ENCODE measurements around the gene RUFY2.
"Not testable (repeated sequence)": the region's sequence is repeated elsewhere in the genome, so short reads cannot be mapped to it uniquely, and the experiment has no call there.

RUFY2 gene, protein sequence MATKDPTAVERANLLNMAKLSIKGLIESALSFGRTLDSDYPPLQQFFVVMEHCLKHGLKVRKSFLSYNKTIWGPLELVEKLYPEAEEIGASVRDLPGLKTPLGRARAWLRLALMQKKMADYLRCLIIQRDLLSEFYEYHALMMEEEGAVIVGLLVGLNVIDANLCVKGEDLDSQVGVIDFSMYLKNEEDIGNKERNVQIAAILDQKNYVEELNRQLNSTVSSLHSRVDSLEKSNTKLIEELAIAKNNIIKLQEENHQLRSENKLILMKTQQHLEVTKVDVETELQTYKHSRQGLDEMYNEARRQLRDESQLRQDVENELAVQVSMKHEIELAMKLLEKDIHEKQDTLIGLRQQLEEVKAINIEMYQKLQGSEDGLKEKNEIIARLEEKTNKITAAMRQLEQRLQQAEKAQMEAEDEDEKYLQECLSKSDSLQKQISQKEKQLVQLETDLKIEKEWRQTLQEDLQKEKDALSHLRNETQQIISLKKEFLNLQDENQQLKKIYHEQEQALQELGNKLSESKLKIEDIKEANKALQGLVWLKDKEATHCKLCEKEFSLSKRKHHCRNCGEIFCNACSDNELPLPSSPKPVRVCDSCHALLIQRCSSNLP

DNA sequence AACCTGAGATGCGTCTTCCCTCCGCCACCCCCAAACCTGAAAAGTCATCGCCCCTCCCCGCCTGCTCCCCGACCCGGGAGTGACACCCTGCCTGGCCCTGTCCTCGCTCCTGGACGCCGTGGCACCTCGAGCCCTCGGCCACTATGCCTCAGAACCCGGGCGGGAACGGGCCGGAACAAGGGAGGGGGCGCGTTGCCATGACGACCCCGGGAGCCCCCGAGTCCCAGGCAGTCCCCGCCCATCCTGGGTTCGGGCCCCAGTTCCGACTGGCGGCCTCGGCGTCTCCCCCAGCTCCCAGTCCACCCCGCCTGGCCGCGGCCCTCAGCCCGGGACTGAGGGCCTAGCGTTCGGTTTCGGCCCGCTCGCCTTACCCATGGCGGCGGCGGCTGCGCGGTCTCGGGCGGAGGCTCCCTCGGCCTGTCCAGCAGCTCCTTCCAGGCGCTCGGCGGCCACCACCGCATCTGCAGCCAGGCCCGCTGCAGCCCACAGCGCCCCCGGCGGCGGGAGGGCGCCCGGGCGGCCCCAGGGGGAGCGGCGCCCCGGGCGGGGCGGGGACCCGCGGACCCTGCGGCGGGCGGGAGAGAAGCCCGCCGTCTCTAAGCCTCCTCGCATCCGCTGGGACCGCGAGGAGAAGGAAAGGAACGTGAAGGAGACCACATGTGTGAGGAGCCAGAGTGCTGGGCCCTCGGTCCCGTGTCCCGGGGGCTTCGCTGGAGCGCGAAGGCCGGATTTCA, at the start of gene RUFY2:
Gene RUFY2, minus strand, starts transcription at position 463 of the 734 bp plus-strand sequence. Its CDS starts 88 bp downstream, at position 375.
- DNase-seq (ENCODE audit: low read depth in 2 of 2): peak; percentile 55 to 78

DNA sequence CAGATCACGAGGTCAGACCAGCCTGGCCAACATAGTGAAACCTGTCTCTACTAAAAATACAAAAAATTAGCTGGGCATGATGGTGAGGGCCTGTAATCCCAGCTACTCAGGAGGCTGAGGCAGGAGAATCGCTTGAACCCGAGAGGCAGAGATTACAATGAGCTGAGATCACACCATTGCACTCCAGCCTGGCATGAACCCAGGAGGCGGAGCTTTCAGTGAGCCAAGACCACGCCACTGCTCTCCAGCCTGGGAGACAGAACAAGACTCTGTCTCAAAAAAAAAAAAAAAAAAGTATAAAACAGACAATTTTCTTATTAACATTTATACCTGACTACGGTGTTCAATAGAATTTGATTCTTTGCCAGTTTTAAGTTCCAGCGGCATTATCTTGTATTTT, 42.6 kb upstream of the RUFY2 start:
- DNase-seq (ENCODE audit: low read depth in 2 of 2): not testable (repeated sequence)

DNA sequence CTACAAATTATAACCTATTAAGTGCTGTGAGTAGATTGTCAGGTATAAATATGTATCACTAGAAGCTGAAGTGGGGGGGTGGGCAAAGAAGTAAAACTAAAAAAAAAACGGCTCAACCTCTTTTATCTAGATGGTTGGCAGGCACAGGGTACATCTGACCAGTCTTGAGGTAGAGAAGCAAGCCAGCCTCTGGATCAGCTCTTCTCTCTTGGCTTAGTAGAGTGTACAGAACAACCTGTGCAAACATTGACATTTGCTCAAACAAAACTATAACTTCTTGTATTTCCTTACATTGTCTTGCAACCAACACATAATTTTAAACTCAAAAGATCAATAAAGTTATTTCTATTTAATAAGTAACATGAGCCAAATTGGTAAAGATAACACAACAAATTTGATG, 39.1 kb upstream of the RUFY2 start:
- DNase-seq (ENCODE audit: low read depth in 2 of 2): no peak

DNA sequence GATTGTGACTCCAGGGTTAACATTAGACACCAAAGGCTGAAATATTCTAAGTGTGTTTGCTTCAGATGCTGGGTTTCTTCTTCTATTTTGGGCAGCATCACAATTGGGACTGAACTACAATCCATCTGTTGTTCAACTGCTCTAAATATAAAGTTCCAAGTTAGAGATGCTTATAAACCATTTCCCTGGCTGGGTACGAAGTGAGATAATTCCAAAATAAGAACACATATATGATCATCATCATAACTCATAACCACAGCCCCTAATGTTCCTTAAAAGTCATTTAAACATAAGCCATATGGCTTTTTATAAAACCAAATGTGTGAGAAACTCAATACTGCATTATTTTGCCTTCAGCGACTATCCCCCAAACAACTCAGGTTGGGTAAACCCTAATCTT, 35.9 kb upstream of the RUFY2 start:
- DNase-seq (ENCODE audit: low read depth in 2 of 2): no peak

DNA sequence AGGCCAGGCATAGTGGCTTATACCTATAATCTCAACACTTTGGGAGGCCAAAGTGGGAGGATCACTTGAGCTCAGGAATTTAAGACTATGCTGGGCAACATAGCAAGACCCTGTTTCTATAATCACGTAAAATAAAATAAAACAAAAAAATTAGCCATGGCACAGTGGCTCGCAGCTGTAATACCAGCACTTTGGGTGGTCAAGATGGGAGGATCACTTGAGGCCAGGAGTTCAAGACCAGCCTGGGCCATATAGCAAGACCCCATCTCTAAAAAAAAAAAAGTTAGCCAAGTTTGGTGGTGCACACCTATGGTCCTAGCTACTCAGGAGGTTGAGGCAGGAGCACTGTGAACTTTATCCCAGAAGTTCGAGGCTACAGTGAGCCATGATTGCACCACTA, 33.8 kb upstream of the RUFY2 start:
- DNase-seq (ENCODE audit: low read depth in 2 of 2): no peak

DNA sequence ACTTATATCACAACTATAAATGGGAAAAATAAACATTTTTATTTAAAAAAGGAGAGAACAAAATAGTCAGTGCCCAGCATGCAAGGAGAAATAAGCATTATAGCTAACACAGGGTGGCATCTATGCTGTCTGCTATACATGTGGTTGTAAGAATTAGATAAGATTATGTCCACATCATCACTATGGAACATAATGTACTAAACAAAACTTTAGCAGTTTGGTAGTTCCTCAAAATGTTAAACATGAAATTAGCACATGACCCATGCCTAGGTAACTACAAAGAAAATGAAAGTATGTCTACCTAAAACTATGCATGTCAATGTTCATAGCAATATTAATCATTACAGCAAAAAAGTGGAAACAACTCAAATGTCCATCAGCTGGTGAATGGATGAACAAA, 28.7 kb upstream of the RUFY2 start:
- DNase-seq (ENCODE audit: low read depth in 2 of 2): no peak

DNA sequence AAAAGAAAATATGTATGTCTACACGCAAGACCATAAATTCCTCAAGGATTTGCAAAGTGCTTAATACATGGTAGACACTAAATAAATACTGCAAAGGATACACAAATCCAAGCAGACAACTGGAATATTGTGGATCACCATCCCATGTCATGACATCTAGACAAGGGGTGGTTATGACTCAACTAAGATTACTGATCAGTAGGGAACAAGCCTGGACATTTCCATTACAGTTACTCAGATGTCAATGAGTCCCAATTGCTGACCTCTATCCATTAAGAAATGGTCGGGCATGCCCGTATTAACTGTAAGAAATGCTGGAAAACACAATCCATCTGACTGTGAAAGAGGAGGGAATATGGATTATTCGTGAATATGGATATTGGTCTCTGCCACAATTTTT, 27.6 kb upstream of the RUFY2 start:
- DNase-seq (ENCODE audit: low read depth in 2 of 2): no peak

DNA sequence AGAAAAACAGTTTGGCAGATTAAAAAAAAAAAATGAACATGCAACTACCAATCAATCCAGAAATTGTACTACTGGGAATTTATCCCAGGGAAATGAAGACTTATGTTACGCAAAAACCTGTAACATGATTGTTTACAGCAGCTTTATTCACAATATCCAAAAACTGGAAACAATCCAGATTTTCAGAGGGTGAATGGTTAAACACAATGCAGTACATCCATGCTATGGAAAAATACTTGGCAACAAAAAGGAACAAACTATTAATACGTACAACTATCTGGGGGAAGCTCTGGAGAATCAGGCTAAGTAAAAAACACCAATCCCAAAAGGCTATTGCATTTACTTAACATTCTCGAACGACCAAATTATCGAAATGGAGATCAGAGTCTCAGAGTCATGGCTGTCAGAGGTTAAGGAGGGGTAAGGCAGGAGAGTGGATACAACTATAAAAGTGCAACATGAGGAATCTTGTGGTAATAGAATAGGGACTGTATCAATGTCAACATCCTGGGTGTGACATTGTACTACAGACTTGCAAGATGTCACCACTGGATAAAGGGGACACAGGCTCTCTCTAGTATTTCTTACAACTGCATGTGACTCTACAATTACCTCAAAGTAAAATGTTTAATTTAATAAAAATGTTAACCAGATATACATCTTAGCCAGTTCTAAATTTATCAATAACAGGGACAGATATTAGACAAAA, 21.5 kb upstream of the RUFY2 start:
- no peak for DNase-seq (ENCODE audit: low read depth in 2 of 2)

DNA sequence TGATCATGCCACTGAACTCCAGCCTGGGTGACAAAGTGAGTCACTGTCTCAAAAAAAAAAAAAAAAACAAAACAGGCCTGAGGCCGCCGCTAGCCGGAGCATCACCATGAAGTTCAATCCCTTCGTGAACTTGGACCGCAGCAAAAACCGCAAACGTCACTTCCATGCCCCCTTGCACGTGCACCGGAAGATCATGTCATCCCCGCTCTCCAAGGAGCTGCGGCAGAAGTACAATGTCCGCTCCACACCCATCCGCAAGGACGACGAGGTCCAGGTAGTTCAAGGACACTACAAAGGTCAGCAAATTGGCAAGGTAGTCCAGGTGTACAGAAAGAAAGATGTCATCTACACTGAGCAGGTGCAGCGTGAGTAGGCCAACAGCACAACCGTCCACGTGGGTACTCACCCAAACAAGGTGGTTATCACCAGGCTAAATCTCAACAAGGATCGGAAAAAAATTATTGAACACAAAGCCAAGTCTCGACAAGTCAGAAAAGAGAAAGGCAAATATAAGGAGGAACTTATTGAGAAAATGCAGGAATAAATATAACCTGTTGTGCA, 17.5 kb upstream of the RUFY2 start:
- DNase-seq (ENCODE audit: low read depth in 2 of 2): no peak

DNA sequence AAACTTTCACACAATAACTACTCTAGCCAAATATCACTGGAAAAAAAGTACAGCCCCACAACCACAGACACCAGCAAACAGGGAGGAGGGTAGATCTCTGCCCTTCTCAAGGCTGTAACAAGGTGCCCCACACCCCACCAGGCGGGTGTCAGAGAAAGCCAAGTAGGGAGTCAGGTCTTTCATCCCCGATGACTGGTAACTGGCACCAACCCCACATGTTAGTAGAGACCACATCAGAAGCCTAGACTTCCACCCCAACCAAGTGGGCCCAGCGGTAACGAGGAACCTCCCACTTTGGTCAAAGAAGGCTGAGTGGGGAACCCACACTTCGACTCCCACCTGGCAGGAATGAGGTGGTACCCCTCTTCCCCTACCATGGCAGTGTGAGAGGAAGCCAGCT, 16.4 kb upstream of the RUFY2 start:
- no peak for DNase-seq (ENCODE audit: low read depth in 2 of 2)

DNA sequence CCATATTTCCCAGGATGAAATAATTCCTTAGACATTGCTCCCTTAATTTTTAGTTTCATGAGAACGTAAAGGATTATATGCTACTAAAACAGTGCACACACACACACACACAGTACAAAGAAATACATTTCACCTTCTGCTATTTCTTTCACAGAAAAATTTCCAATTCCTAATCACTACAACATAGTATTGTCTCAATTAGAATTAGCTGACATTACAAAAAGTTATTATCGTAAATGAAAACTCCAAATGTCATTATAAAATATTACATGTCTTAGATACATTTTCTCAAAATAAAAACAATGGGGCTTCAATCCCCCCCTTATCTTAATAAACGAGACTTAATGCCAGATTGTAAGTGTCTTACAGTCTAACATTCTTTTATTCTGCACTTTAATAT, 12.3 kb upstream of the RUFY2 start:
- DNase-seq (ENCODE audit: low read depth in 2 of 2): no peak

DNA sequence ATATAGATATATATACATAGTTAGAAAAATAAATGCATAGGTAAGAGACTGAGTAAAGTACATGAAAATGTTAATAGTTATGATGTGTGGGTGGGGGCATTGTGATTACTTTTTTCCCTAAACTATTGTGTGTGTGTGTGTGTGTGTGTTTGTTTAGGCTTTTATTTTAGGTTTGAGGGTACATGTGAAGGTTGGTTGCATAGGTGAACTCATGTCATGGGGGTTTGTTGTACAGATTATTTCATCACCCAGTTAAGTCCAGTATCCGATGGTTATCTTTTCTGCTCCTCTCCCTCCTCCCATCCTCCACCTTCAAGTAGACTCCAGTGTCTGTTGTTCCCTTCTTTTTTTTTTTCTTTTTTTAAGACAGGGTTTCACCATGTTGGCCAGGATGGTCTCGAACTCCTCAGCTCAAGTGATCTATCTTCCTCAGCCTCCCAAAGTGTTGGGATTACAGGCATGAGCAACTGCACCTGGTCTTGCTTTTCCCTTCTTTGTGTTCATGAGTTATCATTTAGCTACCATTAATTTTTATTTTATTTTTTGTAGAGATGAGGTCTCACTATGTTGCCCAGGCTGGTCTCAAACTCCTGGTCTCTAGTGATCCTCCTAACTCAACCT, 1.9 kb upstream of the RUFY2 start:
- DNase-seq (ENCODE audit: low read depth in 2 of 2): no peak

DNA sequence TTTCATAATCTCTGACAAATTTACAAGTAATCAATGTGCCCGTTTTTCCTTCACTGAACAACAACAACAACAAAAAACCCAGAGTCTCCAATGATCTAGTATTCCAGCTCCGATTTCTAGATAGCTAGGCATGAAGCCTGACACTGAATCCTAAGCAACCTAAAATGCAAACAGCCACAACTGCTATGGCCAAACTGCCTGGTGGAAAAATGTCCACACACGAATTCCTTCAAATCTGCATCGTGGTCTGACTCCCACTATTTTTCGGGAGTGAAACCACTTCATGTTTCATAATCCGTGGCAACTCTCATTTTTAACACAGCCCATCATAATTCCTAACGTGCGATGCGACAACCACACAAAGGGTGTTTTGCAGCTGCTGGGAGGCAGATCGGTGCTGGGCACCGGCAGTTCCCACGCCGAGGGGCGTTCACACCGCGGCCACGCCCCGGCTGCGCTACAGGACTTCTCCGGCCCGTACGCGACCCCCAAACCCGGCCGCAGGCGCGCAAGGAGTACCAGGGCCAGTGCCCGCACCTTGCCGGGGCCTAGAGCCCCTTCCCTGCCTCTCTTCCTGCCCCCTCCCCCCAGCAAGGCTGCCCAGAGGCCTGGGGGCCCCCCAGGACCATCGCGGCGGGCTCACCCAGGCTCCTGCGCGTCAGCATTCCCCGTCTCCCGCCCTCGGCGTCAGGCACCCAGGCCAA, 814 bp downstream of the RUFY2 start:
- peak in 1 of 2 donors; percentile 36 for DNase-seq (ENCODE audit: low read depth in 2 of 2)

DNA sequence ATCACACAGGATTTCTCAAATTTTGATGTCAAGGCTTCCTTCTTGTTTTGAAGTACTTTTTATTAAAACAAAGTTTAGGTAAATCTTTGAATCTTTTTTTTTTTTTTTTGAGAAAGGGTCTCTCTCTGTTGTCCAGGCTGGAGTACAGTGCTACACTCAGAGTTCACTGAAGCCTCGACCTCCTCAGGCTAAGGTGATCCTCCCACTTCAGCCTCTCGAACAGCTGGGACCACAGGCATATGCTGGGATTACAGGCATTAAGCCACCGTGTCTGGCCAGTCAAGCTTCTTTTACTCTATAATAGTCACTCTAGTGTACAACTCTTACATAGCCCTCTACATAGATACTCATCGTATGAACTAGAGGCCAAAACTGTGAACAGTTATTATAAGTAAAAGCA, 3.4 kb downstream of the RUFY2 start:
- DNase-seq (ENCODE audit: low read depth in 2 of 2): no peak

DNA sequence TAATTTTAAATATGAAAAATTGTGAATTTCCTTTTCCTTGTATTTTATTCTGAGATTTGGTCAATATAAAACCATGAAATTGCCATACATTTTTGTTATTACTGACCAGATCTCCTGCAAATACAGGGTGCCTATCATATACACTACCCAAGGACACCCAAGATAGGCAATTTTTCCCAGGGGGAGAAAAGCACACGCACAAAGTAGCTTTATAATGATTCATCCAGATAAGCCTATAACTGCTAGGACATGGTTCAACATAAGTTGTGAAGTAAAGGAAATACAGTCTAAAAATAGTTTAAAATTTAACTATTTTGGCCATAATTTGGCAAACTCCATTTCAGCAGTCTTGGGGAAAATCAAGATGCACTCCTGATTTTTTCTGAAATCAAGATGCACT, 4.8 kb downstream of the RUFY2 start:
- DNase-seq (ENCODE audit: low read depth in 2 of 2): no peak

DNA sequence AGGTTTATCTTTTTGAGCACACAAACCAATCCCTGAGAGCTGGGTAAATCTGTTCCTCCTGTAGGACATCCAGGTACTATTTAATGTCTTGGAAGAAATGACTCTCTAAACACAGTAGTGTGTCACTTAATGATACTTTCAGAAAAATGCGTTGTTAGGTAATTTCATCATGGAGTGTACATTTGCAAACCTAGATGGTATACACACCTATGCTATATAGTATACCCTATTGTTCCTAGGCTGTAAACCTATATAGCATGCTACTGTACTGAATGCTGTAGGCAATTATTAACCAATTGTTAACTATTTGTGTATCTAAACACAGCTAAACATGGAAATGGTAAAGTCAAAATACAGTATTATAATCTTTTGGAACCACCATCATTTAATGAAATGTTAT, 10.1 kb downstream of the RUFY2 start:
- no peak for DNase-seq (ENCODE audit: low read depth in 2 of 2)

DNA sequence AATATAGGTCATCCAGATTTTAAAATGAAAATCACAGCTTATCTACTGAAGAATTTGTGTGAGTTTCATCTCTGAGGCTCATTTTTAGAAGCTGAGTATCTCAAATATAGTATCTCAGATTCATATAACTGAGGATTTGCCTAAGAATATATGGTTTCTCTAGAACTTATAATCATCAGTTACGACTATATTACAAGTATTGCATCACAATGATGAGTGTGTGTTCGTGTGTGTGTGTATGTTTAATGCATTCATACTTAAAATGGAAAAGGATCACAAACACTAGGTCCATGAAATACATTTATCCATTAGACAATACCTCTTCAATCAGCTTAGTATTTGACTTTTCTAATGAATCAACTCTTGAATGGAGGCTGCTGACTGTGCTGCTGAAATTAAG, 21.3 kb downstream of the RUFY2 start:
- no peak for DNase-seq (ENCODE audit: low read depth in 2 of 2)

DNA sequence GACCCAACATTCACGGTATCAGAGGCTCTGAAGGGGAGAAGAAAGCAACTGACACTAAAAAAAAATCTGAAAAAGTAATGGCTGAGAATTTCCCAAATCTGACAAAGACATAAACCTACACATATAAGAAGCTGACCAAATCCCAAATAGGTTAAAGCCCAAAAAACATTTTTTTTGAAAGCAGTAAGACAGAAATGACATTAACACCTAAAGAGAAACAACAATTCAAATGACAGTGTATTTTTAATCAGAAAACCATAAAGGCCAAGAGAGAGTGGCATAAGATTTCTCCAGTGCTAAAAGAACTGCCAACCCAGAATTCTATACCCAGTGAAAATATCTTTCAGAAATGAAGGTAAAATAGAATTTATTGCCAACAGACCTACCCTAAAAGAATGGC, 35.5 kb downstream of the RUFY2 start:
- no peak for DNase-seq (ENCODE audit: low read depth in 2 of 2)

DNA sequence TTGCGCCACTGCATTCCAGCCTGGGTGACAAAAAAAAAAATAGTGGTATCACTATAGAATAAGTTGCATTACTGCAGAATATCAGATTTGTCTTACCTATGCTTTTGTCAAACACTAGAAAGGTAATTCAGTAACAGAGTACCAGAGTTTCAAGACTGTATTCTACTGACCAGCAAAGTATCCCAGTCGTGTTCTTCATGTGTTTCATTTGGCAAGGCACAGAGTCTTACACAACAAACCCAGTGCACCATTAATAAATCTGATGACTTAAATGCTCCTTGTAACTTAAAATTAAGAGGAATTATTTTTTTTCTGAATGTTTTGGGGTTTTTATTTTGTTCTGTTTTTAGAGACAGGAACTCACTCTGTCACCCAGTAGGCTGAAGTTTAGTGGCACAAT, 40.0 kb downstream of the RUFY2 start:
- DNase-seq (ENCODE audit: low read depth in 2 of 2): no peak

DNA sequence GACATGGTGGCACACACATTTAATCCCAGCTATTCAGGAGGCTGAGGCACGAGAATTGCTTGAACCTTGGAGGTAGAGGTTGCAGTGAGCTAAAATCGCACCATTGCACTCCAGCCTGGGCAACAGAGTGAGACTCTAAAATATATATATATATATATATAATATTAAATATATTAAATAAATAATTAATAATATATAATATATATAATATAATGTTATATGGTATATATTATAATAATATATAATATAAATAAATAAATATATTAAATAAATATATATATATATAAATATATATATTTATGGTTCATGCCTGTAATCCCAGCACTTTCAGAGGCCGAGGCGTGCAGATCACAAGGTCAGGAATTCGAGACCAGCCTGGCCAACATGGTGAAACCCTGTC, 40.5 kb downstream of the RUFY2 start:
- DNase-seq (ENCODE audit: low read depth in 2 of 2): no peak

DNA sequence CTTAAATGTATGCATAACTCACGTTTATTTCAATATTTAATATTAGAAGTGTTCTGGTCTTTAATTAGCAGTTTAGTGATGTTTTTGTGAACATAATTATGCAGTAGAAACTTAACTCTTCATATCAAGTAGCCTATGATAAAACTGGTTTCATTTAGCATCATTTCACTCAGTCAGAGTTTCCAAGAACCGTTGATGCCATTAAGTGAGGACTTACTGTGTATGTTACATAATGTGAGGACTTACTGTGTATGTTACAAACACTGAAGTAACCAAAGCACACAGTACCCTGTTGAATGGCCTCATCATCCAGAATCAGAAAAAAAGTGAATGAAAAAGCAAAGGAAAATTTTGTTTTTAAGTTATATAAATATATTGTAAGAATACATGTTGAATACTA, 41.5 kb downstream of the RUFY2 start:
- DNase-seq (ENCODE audit: low read depth in 2 of 2): no peak

All from stimulated activated CD4-positive, alpha-beta T cell treated with anti-CD3 and anti-CD28 coated beads, Interleukin-1b, Interleukin-23, amount 100 ng/mL, for 4 hours (primary cell).